GM20000 (cell line): ENCODE measurements around the gene HABP2.

Source experiments
- DNase-seq: peaks from one replicate; pipeline ENCODE4 v3.0.0; 2012; ENCODE audit warnings: low spot score
- CTCF ChIP-seq: IDR thresholded peaks from 2 replicates; pipeline ENCODE4 v1.5.1; 2012; ENCODE audit warnings: mild to moderate bottlenecking, control low read depth; ENCODE audit errors: extremely low read depth, missing control alignments

HABP2 gene

DNA sequence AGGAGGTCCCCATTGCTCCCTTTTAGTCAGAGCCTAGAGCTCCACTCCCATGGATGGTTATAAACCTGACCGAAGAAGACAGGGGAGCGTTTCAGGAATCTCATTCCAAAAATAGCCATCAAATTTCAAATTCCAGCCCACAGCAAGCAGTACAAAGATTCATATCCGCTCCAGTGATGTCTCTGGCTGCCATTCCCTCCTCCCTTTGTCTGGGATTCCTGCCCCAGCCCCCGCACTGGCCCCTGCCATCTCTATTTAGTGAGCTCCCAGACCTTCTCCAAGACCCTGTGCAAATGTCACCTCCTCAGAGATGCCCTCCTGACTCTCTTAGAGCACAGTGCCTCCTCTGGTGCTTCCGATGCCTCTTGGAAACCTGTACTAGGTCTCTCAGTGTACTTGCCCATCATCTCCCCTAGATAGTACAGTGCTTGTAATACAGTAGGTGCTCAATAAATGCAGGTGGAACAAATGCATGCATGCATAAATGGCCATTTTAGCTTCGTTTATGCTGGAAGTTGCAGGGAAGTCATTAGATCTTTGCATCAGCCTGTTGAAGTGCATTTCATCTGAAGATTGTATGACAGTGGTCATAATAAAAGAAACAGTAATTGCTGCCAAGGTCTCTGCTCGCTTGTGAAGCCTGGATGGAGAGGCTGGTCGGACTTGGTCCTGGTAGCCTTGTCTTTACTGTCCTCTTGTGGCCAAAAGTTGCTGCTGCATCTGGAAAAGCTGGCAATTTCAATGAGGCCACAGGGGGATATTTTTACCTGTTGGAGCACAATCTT is 32.0 kb upstream of the HABP2 start:
- peak; percentile 85 for TF ChIP-seq CTCF
- peak; percentile 69 for DNase-seq

DNA sequence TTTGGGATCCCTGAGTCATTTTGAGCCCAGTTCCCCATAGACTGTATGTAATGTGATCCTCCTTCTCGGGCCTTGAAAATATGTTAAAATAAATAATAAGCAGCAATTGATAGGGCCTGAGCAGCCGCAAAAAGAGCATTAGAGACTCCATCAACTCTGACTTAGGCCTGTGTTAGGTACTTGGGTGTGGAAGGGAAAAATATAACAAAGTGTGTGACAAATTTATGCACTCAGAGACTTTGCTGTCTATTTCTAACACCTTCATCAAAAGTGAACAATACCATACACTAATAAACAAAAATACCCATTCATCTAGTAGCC is 31.4 kb upstream of the HABP2 start:
- DNase-seq, result no peak
- no peak for TF ChIP-seq CTCF

DNA sequence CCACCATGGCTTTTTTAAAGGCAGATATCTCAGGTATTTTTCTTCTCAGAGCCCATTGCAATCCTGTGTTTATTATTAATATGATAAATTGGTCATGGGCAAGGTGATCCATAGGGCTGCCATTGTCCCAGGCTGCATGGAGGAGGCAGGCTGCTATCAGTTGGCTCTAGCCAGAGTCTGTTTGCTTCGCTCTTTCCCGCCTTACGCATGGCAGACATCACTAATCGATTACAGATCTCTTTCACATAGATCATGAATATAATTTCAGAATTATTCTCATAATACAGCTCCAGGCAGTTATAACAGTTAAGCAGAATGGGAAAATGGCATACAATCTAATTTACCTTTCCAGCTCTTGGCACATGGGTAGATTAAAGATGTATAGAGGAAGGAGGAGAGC is 30.4 kb upstream of the HABP2 start:
- TF ChIP-seq CTCF, result no peak

DNA sequence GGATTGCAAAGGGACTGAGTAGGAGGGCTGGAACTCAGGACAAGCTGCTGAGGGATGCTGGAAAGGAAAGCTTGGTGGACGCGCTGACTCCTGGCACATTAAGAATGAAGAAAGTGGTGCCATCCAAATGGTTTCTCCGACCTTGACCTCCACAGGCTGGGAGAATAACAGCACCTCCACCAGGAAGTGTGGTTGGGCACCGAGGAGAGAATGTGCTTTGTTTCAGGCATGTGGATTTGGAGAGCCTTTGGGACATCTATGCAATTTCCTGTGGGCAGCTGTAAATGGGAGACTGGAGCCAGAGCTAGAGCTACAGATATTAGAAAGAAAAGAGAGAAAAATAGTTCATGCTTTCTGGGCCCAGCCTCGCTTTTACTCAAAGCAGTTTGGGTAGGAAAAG is 29.8 kb upstream of the HABP2 start:
- no peak for TF ChIP-seq CTCF
- no peak for DNase-seq

More for the DNA sequence above, 30.4 kb upstream of the HABP2 start:
- no peak for DNase-seq

DNA sequence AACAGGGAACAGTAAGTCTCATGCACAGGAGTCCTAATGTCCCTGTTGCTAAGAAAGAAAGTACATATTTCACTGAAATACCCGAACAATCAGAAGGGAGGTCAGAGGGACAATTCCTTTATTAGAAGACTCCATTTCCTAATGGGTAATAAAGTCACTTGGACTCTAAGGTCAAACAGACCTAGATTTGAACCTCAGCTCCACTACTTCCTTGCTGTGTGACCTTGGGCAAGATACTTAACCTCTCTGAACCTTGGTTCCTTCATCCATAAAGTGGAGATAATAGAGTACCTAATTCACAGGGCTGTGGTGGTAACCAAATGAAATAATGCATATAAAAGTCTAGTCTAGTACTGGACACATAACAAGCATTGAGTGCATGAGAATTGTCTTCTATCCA is 29.2 kb upstream of the HABP2 start:
- no peak for TF ChIP-seq CTCF
- DNase-seq, result no peak

DNA sequence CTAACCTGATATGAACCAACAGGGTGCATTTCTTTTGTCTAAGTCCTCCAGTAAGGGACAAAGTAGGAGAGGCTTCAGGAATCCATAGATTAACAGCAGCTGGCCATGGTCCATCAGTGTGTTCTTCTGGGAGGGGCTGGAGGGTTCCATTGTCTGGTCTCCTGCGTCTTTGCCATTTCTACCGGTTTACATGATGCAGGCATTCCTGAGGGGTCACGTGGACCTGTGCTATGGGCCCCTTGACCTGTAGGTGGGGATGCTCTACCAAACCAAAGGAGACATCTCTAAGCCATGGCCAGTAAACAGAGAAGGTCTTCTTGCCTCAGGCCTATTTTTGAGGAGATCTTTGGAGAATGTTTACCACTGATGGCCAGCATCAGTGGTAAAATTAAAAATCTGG is 28.7 kb upstream of the HABP2 start:
- TF ChIP-seq CTCF, result no peak
- no peak for DNase-seq

DNA sequence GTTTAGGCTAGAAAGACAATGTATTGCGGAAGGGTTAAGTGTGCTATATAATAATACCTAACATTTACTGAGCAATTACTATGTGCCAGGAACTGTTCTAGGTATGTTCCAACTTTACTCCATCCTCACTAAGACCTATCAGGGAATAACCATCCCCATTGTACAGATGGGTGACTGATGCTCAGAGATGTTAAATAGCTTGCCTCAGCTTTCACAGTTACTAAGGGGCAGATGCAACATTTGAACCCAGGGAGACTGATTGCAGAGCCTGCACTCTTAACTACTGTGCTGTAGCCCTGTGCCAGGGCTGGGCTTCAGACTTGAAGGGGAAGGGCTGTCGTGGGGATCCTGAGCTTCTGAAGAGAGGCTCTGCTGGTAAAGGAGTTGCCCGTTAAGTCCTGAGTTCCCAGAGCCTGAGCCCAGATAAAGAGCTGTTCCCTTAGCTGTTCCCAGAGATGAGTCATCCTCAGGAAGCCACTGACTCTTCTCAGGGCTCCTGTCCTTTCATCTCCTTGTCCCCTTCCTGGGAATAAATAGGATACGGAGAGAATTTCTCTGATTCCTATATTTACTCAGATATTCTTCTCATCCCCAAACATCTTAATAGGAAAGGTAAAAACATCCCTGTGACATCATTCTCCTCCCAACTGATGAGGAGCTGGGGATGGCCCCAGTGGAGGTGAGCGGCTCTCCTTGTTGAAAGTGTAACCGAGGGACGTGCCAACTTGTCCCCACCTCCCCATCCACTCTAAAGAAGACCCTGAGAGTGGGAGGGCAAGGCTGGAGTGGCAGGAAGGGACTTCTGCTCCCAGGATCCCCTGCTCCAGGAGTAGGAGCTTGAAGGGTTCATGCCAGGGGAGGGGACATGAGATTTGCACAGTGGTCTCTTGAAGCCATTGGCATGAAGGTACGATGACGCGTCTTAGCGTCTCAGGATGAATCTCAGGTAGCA is 28.0 kb upstream of the HABP2 start:
- no peak for DNase-seq
- TF ChIP-seq CTCF, result no peak
